NCI-H460 (cell line): Measurements from ENCODE around the gene SDHAF4. TPM values are rescaled to one million over a fixed set of nuclear protein-coding genes. Genes with fewer than 3 reads are reported as not detected.
"Not testable (repeated sequence)": the region's sequence is repeated elsewhere in the genome, so short reads cannot be mapped to it uniquely, and the experiment has no call there.

Experiments used
- DNase-seq: peaks from one replicate; pipeline ENCODE4 v3.0.0-alpha.2; 2016; ENCODE audit warnings: low read depth; ENCODE audit errors: extremely low read depth
- total RNA-seq: library from RNA; depleted of rRNA; stranded (reverse); fragments of >200 nt; shearing (Covaris generic); gene quantifications from 2 replicates; pipeline ENCODE4 v1.2.3, GENCODE V29; 2014; rRNA removed

The SDHAF4 gene
- total RNA-seq, 1 experiment from 2014 or later, result 11.7 TPM

DNA sequence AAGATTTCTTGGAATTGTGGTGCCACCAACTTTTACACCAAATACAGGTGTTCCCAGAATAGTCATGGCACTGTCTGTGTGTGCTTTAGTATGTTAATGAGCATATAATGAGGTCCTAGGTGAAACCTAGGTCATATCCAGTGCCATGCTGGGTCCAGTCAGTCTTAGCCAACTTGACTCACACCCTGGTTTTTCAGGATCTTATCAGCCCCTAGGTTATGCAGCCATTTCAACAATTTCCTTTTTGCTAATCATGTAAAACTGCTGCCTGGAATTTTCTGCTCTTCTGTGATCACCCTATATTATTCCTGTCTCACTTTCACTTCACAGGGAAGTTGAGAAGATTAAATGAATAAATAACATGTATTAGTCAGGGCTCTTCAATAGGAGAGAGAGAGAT is 23.7 kb downstream of the SDHAF4 start:
- DNase-seq, result no peak

DNA sequence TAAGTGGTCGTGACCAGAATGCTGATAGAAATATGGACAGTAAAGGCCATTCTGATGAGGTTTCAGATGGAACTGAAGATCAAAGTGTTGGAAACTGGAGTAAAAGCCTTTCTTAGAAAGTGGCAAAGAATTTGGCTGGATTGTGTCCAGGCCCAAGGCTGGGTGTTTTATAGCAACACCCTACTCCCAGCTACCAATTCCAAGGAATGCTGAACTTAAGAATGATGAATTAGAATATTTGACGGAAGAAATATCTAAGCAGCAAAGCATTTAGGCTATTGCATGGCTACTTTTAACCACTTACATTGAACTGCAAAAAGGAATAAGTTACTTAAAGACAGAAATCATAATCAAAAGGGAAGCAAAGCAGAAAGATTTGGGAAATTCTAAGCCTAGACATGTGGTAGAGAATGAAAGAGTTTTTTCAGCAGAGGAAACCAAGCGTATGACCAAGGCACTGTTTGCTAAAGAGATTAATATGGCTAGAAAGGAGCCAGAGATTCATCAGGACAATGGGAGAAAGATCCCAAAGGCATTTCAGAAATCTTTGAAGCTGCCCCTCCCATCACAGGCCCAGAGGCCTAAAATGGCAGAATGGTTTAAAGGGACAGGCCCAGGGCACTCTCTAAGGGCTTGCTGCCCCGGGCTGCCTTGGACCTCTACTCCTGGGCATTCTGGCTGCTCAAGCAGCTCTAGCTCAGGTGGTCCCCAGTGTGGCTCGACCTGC is 25.8 kb downstream of the SDHAF4 start:
- DNase-seq, result no peak

DNA sequence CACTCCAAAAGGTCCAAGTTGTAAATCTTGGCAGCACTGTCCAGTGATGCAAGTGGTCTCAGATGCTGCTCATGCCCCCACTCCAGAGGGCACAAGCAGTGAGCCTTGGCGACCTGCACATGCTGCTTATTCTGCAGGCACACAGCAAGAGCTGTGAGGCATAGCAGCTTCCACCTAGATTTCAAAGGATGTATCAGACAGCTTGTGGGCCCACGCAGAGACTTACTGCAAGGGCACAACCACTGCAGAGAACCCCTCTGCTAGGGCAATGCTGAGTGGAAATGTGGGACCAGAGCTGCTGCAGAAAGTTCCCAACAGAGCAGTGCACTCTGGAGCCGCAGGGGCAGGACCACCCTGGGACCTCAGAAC is 26.4 kb downstream of the SDHAF4 start:
- DNase-seq, result no peak

GRCh38 chr6:70599187-70599586 is 32.5 kb downstream of the SDHAF4 start:
- DNase-seq, result no peak

GRCh38 chr6:70601014-70601413 is 34.3 kb downstream of the SDHAF4 start:
- no peak for DNase-seq

- no peak for DNase-seq
These were observed 37.5 kb downstream of the SDHAF4 start for GRCh38 chr6:70604254-70604653.

GRCh38 chr6:70607371-70607770 is 40.6 kb downstream of the SDHAF4 start:
- DNase-seq, result not testable (repeated sequence)

DNA sequence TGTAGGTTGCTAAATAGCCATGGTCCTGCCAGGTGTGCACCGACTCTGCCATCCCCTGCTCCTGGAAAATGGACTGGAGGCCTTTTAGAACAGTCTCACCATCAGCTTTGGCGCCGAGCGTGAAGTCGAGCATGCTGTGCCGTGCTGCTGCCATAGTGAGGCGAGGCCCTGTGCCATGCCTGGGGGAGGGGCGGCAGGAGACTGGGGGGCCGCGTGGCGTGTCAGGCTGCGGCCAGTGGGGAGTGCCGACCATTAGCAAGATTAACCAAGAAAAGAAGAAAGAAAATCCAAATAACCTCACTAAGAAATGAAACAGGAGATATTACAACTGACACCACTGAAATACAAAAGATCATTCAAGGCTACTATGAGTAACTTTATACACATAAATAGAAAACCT is 42.5 kb downstream of the SDHAF4 start:
- DNase-seq, result not testable (repeated sequence)

- no peak for DNase-seq
These were observed 50.1 kb downstream of the SDHAF4 start for GRCh38 chr6:70616728-70617260.

- no peak for DNase-seq
These were observed 54.0 kb downstream of the SDHAF4 start for GRCh38 chr6:70620746-70621145.

GRCh38 chr6:70622461-70622860 is 55.7 kb downstream of the SDHAF4 start:
- no peak for DNase-seq

- DNase-seq, result no peak
These were observed 58.7 kb downstream of the SDHAF4 start for GRCh38 chr6:70625436-70625835.

- no peak for DNase-seq
These were observed 60.9 kb downstream of the SDHAF4 start for GRCh38 chr6:70627500-70628254.

DNA sequence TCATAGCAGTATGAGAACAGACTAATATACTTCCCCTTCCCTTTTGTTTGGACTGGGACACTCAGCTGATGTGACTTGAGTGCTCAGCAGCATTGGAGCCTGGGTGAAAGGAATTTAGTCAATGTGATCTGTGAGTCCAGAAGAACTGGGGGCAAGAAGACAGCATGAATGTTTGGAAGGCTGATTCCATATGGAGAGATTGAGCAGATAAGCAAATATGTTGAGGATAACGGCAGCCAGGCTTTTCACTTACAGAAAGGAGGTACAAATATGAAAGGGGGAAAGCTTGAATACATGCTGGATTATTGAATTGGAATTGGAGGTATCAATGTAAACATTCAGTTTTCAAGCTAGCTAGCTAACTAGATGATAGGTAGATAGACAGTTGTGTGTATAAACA is 63.2 kb downstream of the SDHAF4 start:
- no peak for DNase-seq

GRCh38 chr6:70633870-70634269 is 67.1 kb downstream of the SDHAF4 start:
- DNase-seq, result no peak

DNA sequence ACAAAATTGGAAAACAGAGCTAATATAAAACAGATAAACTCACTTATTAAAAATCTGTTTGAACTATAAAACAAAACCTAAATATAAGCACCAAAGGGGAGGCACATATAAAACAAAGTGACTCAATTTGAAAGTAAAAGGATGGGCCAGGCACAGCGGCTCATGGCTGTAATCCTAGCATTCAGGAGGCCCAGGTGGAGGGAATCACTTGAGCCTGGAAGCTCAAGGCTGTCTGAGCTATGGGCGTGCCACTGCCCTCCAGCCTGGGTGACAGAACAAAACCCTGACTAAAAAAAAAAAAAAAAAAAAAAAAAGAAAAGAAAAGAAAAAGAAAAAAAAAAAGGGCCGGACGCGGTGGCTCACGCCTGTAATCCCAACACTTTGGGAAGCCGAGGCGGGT is 69.9 kb downstream of the SDHAF4 start:
- DNase-seq, result no peak

DNA sequence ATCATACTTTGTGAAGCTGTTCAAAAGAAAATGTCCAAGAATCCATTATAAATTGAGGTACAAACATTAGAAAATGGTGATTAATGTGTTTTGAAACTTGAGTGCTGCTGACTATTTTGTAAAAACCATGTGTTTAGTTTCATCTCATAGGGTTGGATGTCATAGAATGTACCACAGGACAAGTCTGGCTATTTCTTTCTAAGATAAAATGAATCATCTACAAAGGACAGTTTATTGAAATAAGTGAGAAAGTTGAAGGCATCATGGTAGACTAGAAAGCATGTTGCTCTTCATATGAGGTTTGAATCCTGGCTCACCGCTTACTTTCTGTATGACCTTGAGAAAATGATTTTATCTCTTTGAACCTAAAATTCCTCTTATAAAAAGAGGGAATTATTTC is 71.7 kb downstream of the SDHAF4 start:
- no peak for DNase-seq

Other genes with a start within 250 kb of the SDHAF4 start
- 23.6 and 30.2 TPM in 2 replicates for gene FAM135A, start 153.4 kb upstream of the SDHAF4 start, total RNA-seq
- gene SMAP1, start 101.0 kb downstream of the SDHAF4 start, total RNA-seq, result 15.3 and 16.2 TPM in 2 replicates